GM21528 (cell line): ENCODE data around the gene WBP4.
"Not testable (repeated sequence)": the region's sequence is repeated elsewhere in the genome, so short reads cannot be mapped to it uniquely, and the experiment has no call there.

ENCODE experiments used
- ATAC-seq: cut with Tn5 transposase; IDR thresholded peaks from one replicate; pipeline ENCODE4 v1.9.1; 2021; ENCODE audit warnings: mild to moderate bottlenecking, moderate library complexity; ENCODE audit not compliant: unreplicated experiment, low FRiP score

WBP4 gene

GRCh38 chr13:41061075-41061913 lies at the start of gene WBP4:
Gene WBP4, plus strand, starts transcription at chr13:41061509. Its CDS starts 165 bp downstream, at chr13:41061674.
- ATAC-seq, result peak; percentile 71

GRCh38 chr13:41012536-41012935 lies 48.8 kb upstream of the WBP4 start:
- ATAC-seq, result no peak

- ATAC-seq, result no peak
Measured at GRCh38 chr13:41013835-41014234, 47.5 kb upstream of the WBP4 start.

- ATAC-seq, result no peak
Measured at GRCh38 chr13:41015920-41016319, 45.4 kb upstream of the WBP4 start.

- no peak for ATAC-seq
Measured at GRCh38 chr13:41017159-41017558, 44.1 kb upstream of the WBP4 start.

- no peak for ATAC-seq
Measured at GRCh38 chr13:41017817-41018601, 43.3 kb upstream of the WBP4 start.

- ATAC-seq, result no peak
Measured at GRCh38 chr13:41018602-41018948, 42.7 kb upstream of the WBP4 start.

GRCh38 chr13:41019011-41019487 lies 42.3 kb upstream of the WBP4 start, which contains the start of gene ELF1:
Gene ELF1, minus strand, starts transcription at chr13:41019316. Its CDS starts 37,262 bp downstream, at chr13:40982054.
- ATAC-seq, result peak; percentile 88

- peak; percentile 43 for ATAC-seq
Measured at GRCh38 chr13:41019578-41020347, 41.5 kb upstream of the WBP4 start.

- ATAC-seq, result no peak
Measured at GRCh38 chr13:41025518-41025917, 35.8 kb upstream of the WBP4 start.

- no peak for ATAC-seq
Measured at GRCh38 chr13:41026788-41027187, 34.5 kb upstream of the WBP4 start.

- no peak for ATAC-seq
Measured at GRCh38 chr13:41028051-41028450, 33.3 kb upstream of the WBP4 start.

GRCh38 chr13:41029629-41030028 lies 31.7 kb upstream of the WBP4 start:
- no peak for ATAC-seq

- ATAC-seq, result no peak
Measured at GRCh38 chr13:41032691-41033376, 28.5 kb upstream of the WBP4 start.

- ATAC-seq, result no peak
Measured at GRCh38 chr13:41034382-41034781, 26.9 kb upstream of the WBP4 start.

GRCh38 chr13:41034881-41035280 lies 26.4 kb upstream of the WBP4 start:
- ATAC-seq, result no peak

- ATAC-seq, result not testable (repeated sequence)
Measured at GRCh38 chr13:41036557-41036956, 24.8 kb upstream of the WBP4 start.

- ATAC-seq, result no peak
Measured at GRCh38 chr13:41039746-41040145, 21.6 kb upstream of the WBP4 start.

GRCh38 chr13:41040584-41041334 lies 20.6 kb upstream of the WBP4 start:
- ATAC-seq, result no peak
